HL-60 (cell line): ENCODE results near the gene EFNA4.

Experiments used
- POLR2AphosphoS5 ChIP-seq: IDR thresholded peaks from 2 replicates; pipeline ENCODE4 v1.6.1; 2012; ENCODE audit warnings: low read depth
- SPI1 ChIP-seq: IDR thresholded peaks from 2 replicates; pipeline ENCODE4 v1.6.1; 2012; ENCODE audit warnings: low read depth, mild to moderate bottlenecking, borderline replicate concordance
- TF ChIP-seq, protein P1 (sequence below): IDR thresholded peaks from one replicate; pipeline ENCODE4 v1.5.1; 2011; ENCODE audit warnings: low read length, control low read depth, inconsistent platforms; ENCODE audit not compliant: insufficient read depth

DNA sequence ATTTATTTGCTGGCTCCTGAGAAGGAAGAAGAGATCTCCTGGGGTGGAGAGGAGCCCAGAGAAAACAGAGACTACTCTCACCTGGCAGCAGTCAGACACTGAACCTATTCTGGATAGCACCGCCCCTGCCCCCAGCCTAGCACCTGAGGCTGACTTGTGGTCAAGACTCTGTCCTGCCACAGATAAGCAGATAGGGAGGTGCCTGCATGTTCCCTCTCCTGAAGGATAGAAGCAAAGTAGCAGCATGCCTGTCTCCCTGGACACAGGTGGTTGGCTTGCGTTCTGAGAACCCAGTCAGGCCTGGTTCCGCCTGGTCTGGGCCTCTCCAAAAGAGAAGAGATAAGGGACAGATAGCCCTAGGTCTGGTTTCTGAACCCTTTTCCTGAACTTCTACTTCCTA is 13.8 kb downstream of the EFNA4 start:
- TF ChIP-seq, protein P1, sequence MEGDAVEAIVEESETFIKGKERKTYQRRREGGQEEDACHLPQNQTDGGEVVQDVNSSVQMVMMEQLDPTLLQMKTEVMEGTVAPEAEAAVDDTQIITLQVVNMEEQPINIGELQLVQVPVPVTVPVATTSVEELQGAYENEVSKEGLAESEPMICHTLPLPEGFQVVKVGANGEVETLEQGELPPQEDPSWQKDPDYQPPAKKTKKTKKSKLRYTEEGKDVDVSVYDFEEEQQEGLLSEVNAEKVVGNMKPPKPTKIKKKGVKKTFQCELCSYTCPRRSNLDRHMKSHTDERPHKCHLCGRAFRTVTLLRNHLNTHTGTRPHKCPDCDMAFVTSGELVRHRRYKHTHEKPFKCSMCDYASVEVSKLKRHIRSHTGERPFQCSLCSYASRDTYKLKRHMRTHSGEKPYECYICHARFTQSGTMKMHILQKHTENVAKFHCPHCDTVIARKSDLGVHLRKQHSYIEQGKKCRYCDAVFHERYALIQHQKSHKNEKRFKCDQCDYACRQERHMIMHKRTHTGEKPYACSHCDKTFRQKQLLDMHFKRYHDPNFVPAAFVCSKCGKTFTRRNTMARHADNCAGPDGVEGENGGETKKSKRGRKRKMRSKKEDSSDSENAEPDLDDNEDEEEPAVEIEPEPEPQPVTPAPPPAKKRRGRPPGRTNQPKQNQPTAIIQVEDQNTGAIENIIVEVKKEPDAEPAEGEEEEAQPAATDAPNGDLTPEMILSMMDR: no peak
- TF ChIP-seq POLR2AphosphoS5 (no peak), SPI1 (no peak)
